ENCODE results near the gene SLC22A2.

DNA sequence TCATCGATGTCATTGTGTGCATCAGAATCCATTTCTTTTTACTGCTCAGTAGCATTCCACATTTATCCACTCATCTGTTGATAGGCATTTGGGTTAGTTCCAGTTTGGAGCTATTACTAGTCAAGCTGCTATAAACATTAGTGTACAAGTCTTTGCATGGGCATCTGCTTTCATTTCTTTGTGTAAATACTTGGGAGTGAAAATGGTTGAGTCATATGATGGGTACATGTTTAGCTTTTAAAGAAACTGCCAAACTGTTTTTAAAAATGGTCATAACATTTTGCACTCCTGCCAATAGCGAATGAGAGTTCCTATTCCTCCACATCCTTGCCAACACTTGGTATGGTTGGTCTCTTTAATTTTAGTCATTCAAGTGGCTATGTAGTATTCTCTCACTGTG is 21.2 kb upstream of the SLC22A2 start:
- TF ChIP-seq POLR2A (IDR thresholded peaks at IDR 0.05): no peak
- TF ChIP-seq EP300 (IDR thresholded peaks at IDR 0.05; ENCODE audit: low read depth): no peak
